Nephron progenitor cell (in vitro differentiated cells): ENCODE data around the gene PIGW.
"Not testable (repeated sequence)": the region's sequence is repeated elsewhere in the genome, so short reads cannot be mapped to it uniquely, and the experiment has no call there.

Experiments
- DNase-seq: peaks from one replicate; pipeline ENCODE4 v3.0.0; 2021
- H3K27ac Mint-ChIP-seq: 2 replicates; pipeline ENCODE4 v1.8.0; 2021; ENCODE audit warnings: mild to moderate bottlenecking, moderate library complexity, mixed read lengths
- H3K27me3 Mint-ChIP-seq: 2 replicates; pipeline ENCODE4 v1.8.0; 2021; ENCODE audit warnings: mild to moderate bottlenecking, low read depth, mixed read lengths; ENCODE audit not compliant: poor library complexity
- H3K36me3 Mint-ChIP-seq: 2 replicates; pipeline ENCODE4 v1.8.0; 2021; ENCODE audit warnings: low read depth, mixed read lengths
- H3K4me1 Mint-ChIP-seq: 2 replicates; pipeline ENCODE4 v1.8.0; 2021; ENCODE audit warnings: mixed read lengths
- H3K4me3 Mint-ChIP-seq: 2 replicates; pipeline ENCODE4 v1.8.0; 2021; ENCODE audit warnings: mild to moderate bottlenecking, moderate library complexity, mixed read lengths
- H3K9me3 Mint-ChIP-seq: 2 replicates; pipeline ENCODE4 v1.8.0; 2021; ENCODE audit warnings: mild to moderate bottlenecking, moderate library complexity, mixed read lengths
- TF ChIP-seq, protein P1 (sequence below): fragments of 200-600 bp; sonication (generic); IDR thresholded peaks from 2 replicates; pipeline ENCODE4 v1.5.0; 2021; ENCODE audit warnings: antibody characterized with exemption

The PIGW gene

DNA sequence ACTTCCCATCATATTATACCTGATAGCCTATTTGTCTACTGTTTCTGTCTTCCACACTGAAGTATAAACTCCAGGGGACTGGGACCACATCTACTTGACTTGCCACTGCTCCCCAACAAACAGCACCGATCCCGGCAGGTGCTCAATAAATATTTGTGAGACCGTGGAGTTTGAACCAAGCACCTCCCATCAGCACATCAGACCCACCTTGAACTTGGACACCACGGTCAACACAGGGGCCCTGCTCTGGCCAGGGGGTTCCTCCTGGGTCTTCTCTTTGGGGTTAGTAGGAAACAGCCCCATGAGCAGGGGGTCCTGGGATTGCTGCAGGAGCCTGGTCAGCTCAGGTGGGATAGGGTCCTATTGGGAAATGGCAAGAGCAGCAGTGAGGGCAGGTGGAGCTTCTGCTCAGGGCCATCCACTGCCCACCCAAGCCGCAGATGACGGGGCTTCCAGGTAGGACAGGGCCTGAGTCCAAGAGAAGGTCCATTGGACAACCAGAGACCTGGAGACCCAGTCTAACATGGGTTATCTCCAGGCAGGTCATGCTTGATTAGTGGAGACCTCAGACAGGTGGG is 28.4 kb upstream of the PIGW start:
- Mint-ChIP-seq H3K36me3 (peaks cover 51% of the 10 kb centered on the region), H3K27ac (no peak overlapping the region)
- TF ChIP-seq, protein P1, sequence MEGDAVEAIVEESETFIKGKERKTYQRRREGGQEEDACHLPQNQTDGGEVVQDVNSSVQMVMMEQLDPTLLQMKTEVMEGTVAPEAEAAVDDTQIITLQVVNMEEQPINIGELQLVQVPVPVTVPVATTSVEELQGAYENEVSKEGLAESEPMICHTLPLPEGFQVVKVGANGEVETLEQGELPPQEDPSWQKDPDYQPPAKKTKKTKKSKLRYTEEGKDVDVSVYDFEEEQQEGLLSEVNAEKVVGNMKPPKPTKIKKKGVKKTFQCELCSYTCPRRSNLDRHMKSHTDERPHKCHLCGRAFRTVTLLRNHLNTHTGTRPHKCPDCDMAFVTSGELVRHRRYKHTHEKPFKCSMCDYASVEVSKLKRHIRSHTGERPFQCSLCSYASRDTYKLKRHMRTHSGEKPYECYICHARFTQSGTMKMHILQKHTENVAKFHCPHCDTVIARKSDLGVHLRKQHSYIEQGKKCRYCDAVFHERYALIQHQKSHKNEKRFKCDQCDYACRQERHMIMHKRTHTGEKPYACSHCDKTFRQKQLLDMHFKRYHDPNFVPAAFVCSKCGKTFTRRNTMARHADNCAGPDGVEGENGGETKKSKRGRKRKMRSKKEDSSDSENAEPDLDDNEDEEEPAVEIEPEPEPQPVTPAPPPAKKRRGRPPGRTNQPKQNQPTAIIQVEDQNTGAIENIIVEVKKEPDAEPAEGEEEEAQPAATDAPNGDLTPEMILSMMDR, result no peak

DNA sequence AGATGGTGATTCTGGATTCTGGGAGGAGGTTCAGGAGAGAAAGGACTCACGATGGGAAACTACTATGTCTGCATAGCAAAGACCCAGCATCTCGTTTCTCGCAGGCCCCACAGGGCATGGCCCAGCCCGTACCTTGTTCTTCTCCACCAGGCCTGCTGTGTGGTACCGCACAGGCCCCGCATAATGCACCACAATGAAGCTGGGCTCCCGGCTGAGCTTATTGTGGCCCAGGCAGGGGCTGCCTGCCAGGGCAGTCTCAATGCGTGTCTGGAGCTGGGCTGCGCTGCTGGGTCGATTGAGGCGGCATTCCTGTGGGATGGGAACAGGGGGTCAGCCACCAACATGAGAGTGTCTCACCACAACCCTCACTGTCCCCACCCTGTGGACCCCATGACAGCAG is 28.0 kb upstream of the PIGW start:
- peaks cover 5% of the 10 kb centered on the region for H3K27me3 Mint-ChIP-seq
- H3K4me3 Mint-ChIP-seq, result no peak overlapping the region
- no peaks in the 10 kb centered on the region for H3K9me3 Mint-ChIP-seq
- H3K27ac Mint-ChIP-seq, result no peak overlapping the region
- H3K36me3 Mint-ChIP-seq, result peaks cover 48% of the 10 kb centered on the region
- TF ChIP-seq, protein P1, result no peak
- DNase-seq, result no peak
- peaks cover 6% of the 10 kb centered on the region for H3K4me1 Mint-ChIP-seq

More for the DNA sequence above, 28.4 kb upstream of the PIGW start:
- peaks cover 6% of the 10 kb centered on the region for H3K4me1 Mint-ChIP-seq
- peaks cover 5% of the 10 kb centered on the region for H3K27me3 Mint-ChIP-seq
- no peak for DNase-seq
- H3K9me3 Mint-ChIP-seq, result no peaks in the 10 kb centered on the region
- H3K4me3 Mint-ChIP-seq, result no peak overlapping the region

DNA sequence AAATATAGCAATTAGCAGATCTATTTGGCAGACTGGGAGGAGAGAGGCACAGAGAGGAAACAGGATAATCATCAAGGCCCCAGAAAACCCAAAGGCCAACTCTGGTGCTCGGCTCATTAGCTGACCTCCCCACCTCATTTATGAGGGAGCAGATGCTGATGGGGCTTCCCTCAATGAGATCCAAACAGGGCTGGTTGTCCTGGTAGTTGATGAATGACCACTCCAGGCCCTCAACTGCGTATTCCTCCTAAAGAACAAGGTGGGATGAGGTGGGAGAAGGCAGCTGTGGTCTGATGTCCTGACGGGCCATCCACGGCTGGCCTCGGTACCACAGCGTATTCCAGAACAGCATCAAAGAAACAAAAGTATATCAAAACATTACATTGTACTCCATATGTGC is 27.5 kb upstream of the PIGW start:
- Mint-ChIP-seq H3K36me3 (peaks cover 44% of the 10 kb centered on the region), H3K4me3 (no peak overlapping the region), H3K4me1 (peaks cover 6% of the 10 kb centered on the region), H3K27ac (peak overlapping the region; percentile 25), H3K9me3 (no peaks in the 10 kb centered on the region), H3K27me3 (peaks cover 5% of the 10 kb centered on the region)
- TF ChIP-seq, protein P1, result no peak
- no peak for DNase-seq

DNA sequence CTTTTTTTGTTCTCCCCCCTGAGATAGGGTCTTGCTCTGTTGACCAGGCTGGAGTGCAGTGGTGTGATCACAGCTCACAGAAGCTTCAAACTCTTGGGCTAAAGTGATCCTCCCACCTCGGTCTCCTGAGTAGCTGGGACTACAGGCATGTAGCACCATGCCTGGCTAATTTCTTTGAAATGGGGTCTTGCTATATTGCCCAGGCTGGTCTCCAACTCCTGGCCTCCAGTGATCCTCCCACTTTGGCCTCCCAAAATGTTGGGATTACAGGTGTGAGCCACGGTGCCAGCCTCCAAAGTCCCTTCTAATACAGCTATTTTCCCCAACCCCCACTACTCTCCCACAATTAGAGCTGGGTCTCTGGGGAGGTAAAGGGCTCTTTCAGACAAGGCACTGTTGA is 26.3 kb upstream of the PIGW start:
- H3K27me3 Mint-ChIP-seq, H3K4me3 Mint-ChIP-seq, H3K9me3 Mint-ChIP-seq, H3K4me1 Mint-ChIP-seq, DNase-seq: not testable (repeated sequence)
- Mint-ChIP-seq H3K36me3 (peaks cover 32% of the 10 kb centered on the region), H3K27ac (peak overlapping the region; percentile 17)

DNA sequence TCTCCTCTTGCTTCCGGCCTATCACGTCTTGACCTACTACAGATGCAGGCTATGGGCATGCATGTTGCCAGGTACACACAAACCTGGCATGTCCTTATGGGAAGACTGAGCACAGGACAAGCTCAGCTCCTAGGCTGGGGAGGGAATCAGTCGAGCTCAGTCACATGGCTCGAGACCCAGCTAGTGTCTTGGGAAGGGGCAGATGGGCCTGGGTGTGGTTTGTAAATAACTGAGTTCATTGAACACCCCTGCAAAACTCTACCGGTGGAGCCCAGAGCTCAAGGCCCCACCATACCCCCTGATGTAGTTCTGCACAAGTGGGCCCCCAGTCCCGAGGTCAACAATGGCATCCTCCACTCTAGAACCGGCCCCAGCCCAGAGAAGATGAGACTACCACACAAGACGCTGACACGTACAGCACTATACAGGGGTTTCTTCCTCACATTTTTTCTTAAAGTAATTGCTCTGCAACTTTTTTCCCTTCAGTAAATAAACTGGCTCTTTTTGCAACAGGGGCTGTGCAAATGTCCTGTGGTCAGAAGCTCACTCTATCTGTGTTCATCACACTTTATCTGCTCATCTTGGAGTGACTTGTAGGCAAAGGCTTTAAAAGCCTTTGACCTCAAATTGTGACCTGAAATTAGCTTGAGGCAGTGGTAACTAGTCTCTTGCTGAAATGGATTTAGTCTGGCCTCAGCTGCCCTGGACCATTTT is 25.4 kb upstream of the PIGW start:
- TF ChIP-seq, protein P1, result no peak
- no peak overlapping the region for H3K4me3 Mint-ChIP-seq
- peaks cover 2% of the 10 kb centered on the region for H3K27me3 Mint-ChIP-seq
- peaks cover 29% of the 10 kb centered on the region for H3K36me3 Mint-ChIP-seq
- H3K9me3 Mint-ChIP-seq, result no peaks in the 10 kb centered on the region
- no peak overlapping the region for H3K27ac Mint-ChIP-seq
- DNase-seq, result no peak
- H3K4me1 Mint-ChIP-seq, result no peaks in the 10 kb centered on the region

DNA sequence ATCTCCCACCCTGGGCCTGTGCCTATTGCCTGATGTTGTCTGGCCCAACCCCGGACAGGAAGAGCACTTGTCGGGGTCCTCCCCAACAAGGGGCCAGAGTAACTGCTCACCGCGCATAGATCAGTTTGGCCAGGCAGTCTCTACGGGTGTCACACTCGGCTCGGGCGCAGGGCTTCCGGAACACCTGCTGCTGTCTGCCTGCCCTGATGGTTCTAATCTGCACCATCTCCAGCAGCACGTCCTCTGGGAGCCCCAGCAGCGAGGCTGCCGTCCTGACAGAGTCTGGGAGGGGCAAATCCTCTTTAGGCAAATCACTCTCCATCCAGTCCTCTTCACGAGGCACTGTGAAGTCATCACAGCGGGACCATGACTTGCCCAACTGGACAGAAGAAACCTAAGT is 24.2 kb upstream of the PIGW start:
- H3K4me1 Mint-ChIP-seq, result no peaks in the 10 kb centered on the region
- H3K27ac Mint-ChIP-seq, result no peak overlapping the region
- H3K9me3 Mint-ChIP-seq, result no peaks in the 10 kb centered on the region
- no peak for DNase-seq
- TF ChIP-seq, protein P1, result no peak
- peaks cover 5% of the 10 kb centered on the region for H3K27me3 Mint-ChIP-seq
- no peak overlapping the region for H3K4me3 Mint-ChIP-seq
- H3K36me3 Mint-ChIP-seq, result peaks cover 28% of the 10 kb centered on the region
